EL (cell line): ENCODE results near the gene ERC2.

Experiments
- DNase-seq: peaks from one replicate; pipeline ENCODE4 v3.0.0-alpha.2; 2016

The ERC2 gene

DNA sequence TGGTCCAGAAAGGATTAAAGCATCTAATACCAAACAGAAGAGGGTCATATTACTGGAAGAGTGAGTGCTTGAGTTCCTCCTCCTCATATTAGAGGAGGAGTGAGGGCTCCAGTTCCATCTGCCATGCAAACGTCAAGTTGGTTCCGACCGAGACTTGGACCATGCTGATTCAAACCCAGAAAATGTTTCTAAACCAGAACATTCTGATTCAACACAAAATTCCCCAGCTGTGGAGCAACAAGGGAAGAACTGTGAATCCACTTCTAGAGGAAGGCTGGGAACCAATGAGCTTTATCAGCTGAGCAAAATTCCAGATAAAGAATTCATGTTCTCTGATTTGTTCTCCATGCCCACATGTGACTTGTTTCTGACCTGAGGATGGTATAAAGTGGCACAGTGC lies 845.5 kb downstream of the ERC2 start:
- peak; percentile 19 for DNase-seq

DNA sequence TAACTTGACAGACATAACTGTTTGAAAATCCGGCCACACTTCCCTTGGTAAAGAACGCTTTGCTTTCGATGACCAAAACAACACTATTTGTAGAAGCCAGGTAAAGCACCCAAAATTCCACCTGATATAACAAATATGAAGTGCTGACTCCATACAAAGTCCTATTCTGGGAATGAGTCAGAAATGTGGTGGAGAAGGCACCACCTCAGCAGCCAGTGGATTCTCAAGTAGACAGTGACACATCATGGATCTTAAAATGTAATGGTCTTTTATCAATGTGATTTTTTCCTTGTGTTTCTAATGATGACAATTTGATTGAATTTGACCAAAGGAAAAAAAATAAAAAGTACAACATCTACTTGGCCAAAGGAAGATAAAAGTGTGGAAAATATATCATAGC lies 846.2 kb downstream of the ERC2 start:
- DNase-seq, result peak; percentile 71

DNA sequence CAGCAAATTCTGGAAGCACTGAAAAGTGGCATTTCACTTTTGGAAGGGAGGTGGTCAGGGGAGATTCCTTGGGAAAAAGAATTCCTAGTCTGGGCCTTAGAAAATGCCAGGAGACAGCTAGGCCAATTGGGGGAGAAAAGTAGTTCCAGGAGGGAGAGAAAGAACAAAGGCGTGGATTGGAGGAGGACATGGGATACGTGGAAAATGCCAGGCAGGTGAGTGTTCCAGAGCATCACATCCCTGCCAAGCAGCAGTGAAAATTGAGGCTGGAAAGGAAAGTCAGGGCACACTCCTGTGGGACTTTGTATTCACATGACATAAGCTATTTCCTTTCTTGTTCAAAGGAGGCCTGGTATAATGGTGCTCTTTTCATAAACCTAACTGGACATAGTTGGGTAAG lies 846.6 kb downstream of the ERC2 start:
- no peak for DNase-seq

DNA sequence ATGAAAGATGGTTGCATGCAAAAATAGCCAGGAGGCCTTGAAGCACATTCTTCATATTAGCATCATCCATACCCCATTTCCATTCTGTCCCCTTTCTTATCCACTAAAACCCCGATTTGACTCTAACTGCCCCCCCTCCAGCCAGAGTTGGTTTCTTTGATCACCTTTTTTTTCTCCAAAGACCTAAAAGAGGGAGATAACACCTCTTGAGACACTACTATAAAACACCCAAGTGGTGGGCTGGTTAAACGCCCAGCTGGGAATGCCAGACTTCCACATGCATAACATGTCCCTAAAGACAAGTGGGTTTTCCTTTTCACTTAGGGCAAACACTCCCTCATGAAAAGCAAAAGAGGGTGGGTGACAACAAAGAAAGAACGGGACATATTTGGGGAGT lies 847.2 kb downstream of the ERC2 start:
- DNase-seq, result no peak

DNA sequence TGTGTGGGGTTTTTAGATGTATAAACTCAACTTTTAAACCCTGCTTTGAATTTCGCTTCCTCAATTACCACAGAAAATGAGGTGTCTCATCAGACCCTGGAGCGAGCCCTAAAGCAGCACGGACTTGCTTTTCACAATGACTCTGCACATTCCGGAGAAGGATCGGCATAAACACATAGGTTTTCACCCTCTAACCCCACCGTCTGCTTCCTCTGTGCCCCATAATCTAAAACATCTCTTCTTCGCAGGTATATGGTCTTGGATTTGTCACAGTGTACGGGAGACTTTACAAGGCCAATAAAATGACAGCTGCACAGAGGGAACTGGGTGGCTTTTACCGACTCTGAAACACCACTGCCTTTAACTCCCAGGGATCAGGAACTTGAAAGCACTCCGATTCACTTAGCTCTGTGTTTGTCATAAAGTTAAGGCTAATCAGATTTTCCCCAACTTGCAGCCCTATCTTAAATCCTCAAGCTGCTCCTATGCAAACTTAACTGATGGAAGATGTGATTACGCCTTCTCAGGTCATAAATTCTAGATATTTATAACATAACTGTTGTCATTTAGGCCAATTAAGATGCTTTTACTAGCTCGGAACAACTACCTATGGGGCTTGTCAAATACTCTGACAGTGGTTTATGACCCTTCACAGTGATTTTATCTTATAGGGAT lies 847.8 kb downstream of the ERC2 start:
- DNase-seq, result peak; percentile 89

DNA sequence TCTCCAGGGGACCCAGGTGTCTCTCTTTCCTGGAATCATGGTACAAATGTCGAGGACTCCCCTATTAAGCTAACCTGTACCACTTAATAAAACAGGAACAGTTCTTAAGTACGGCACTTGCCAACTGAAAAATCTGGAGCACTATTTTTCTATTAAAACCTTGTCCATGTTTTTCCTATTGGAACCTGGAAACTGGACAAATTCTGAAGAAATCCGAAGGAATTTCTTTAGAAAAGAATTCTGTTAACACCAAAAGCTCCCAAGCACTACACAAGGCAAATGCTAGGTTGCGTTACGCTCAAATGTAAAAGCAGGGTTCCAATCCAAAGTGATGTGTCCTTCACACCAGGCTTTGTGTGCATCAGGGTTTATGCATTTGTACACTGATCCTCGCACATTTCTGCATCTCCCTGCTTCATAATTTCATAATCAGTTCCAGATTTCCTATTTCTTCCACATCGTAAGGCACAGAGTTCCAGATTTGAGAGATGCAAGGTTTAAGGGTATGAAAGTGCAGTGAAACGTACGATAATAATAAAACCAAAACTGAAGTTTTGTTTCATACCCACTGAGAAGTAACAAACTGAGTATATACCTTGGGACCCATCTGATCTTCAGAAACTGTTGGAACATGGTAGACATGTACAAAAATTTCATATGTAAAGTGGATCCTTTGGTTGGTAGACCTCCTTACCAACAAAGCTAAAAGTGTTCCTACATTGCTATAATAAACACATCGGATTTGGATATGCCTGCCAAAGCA lies 849.0 kb downstream of the ERC2 start:
- DNase-seq, result no peak

DNA sequence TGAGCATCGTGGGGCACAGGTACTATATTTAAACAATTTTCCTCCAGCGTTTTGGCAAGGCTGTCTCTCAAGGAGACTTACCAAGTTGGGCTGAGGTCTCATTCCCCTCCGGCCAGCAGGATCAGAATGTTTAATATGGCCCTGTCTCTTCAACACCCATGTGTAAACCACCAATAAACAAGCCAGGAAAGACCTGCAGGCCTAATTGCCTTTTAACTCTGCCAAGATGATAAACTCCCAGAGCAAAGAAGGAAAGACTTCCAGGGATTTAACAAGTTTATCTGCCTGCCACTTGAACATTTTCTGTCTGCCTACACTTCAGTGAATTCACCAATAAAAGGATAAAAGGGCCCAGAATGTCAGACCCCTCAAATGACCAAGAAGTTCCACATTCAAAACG lies 850.9 kb downstream of the ERC2 start:
- no peak for DNase-seq

DNA sequence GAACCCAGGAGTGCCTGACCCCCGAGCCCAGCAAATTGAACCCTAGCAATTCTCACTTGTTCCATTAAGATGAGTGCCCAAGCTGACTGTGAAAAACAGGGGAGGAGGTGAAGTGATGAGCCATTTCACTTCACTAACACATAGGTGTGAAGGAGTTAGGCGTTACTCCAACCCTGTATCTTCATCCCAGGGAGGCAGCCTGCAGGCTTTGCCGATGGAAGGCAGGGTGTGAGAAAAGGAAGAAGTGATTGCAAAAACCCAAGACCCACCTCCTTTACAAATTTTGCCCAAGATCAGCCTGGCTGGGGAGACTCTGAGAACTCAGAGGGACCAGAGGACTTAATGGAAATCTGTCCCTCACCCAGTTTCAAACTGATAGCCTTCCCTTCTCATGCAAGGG lies 851.5 kb downstream of the ERC2 start:
- DNase-seq, result no peak

DNA sequence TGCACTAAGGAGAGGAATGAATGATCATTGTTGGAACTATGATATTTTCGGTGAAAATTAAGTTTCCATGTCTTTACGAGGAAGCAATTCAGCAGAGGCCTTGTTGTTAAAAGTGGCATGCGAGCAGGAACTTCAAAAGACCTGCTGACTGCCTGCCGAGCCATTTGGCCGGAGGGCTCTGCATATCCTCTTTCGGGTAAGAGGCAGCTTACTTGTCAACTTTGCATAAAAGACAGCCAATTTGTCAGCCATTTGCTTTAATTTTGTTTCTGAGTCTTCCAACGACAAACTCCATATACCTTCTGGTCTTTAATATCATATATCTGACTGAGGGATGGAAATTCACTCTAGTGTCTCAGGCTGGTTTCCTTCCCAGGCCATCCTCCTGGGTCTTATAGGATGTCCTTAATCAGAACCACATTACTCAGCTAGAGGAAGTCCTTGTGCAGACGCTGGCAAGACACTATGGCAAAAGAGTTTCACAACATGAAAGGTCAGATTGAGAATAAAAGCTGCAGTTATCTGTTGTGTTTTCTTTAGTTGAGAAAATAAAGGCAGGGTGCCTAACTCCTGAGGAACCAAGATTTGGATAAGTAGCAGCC lies 852.5 kb downstream of the ERC2 start:
- DNase-seq, result no peak

DNA sequence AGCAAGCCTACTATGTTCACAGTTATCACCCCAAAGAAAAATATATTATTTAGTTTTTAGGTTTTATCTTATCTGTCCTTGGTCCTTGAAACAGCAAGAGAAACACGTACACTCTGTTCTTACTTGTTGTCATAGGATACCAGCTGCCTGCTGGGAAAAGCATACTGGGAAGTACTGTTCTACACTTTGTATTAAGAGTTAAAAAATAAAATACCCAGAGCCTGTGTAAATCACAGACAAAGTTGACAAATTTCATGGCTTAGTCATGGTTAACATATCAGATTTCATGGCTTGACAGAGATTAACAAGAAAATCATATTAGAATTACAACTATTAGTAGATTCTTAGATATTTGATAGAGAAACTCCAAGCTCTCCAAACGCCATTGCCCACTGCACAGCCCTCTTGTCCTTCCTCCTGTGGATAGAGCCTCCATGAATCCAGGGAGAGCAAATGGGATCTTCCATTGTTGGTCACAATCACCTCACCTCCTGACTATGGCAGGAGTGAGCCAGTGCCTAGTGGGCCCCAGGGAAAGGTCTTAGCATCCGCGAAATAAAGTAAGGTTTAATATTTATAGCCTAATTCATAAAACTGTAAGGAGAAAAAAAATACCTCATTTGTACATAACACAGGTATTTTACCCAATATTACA lies 853.1 kb downstream of the ERC2 start:
- no peak for DNase-seq

DNA sequence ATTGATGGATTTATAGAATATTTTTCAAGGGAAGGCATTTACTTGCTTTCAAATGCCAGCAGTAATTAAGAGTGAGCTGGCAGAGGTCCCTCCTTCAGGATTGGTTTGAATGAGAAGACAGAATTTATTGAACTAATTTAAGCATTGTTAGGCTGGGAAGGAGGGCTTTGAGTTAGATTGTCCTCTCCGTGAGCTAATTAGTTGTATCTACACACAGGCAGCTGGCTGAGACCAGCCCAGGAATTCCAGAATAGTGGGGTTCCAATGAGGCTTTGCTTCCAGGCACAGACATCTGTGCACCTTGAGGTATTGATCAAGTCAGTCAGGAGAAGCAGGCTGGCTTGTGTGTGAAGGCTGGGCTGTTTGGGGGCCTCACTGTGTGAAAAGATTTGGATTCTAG lies 857.1 kb downstream of the ERC2 start:
- DNase-seq, result no peak

DNA sequence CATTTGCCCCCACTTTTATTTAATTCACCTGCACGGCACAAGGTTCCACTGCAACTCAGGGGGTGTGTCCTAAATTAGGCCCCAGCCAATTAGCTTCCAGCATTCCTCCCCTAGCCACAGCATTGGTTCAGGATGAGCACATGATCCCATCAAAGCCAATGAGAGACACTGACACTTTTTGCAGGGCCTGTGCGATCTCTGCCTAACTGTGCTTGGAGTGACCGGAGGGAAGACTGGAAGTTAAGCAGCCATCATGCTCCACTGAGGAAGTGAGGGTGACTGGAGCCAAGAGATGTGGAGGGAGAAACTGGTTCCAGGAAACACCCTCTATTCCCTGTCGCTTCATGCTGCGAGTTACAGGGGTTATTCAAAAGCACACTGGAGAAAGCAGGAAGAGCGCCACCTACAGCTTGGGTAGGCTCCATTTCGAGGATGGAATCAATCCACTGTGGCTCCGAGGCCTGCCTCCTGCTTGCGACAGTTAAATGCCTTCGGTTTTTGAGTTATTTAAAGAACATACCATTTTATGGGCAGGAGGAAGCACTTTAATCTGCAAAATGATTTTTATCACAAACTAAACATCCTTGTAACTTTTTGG lies 858.9 kb downstream of the ERC2 start:
- DNase-seq, result no peak

DNA sequence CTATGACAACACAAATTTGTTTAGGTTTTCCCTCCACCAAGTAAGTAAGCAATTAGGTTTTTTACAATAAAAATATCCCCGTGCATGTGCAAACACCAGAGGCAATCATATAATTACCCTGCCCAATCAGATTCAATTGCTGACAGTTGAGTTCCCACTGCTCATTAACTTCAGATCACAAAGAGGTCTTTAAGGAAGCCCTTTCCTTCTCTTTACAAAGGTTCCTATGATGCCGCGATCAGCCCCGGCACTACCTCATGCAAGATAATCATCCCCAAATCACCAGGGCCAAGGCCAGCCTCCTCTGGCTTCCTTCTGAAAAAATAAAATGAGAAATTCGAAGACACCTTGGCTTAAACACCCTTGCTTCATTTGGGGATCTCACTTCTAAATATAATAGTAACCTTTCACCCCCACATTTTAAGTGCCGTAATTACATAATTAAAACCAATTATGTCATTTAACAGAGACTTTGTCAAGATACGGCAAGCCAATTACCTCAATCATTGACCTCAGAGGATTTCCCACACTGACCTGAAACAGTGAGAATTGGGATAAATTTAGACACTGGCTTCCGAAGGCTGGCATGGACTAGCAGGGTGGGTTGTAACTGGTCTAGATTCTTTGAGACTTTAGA lies 859.8 kb downstream of the ERC2 start:
- no peak for DNase-seq

DNA sequence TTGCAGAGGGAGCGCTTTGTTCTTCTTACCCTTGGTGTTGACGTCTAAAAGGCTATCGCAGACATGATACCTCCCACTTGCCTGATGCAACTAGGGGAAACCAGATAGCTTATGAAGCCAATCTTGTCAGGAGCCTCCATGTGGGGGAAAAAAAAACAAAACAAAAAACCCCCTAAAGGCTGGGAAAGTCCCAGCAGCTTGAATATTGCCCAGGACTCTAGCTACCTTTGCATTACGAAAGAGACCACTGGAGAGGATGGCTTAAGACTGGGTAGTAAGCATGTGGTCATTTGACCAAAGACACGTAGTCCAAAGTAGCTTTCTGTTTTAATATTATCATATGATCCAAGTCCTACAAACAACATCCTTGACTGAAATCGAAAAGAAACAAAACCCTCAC lies 860.4 kb downstream of the ERC2 start:
- DNase-seq, result no peak

DNA sequence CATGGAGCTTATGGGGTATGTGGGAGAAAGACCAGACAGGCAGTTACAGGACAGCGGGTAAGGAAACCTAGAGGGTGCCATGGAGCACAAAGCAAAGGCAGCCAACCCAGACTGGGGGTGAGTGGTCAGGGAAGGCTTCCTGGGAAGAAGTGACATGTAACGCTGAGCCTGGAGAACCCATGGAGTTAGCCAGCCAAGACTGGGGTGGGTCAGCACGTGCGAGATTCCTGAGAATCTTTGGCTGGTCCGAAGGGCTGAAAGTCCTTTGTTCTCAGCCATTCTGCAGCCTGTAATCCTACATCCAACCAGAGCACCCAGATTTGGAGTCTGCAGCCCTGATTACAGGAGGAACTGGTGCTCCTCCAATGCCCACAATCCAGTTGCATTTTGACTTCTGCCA lies 861.1 kb downstream of the ERC2 start:
- DNase-seq, result no peak

DNA sequence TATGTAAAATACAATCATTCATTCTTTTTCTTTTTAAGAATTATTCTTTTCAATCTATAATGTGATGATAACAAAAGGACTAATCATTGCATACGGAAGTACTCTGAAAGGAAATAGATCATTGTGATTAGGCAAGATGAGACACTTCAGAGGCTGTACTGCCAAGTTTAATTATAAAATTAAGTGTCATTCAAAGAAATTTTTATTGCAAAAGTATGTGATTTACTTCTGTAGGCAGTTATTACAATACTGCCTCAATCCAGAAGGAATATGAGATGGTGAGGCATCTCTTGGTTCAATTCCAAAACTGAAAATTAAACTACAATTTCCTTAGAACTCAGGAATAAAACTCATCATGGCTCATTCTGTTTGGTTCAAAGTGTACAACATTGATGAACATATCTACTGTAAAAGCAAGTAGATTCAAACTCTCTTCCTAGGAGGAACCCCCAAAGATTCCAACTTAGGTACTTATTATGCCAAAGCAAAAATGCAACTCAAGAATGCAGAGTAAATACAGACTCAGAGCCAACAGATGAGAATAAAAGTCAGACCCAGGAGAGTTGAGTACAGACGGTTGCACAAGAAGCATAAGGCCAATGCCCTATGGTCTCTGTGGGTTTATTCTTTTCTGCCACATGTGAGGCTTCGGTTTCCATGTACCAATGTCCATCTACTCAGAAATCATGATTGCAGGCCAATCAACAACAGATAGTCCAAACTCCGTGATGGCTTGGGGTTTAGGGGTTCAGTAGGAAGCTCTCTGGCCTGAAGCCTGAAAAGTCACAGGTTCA lies 862.6 kb downstream of the ERC2 start:
- no peak for DNase-seq

DNA sequence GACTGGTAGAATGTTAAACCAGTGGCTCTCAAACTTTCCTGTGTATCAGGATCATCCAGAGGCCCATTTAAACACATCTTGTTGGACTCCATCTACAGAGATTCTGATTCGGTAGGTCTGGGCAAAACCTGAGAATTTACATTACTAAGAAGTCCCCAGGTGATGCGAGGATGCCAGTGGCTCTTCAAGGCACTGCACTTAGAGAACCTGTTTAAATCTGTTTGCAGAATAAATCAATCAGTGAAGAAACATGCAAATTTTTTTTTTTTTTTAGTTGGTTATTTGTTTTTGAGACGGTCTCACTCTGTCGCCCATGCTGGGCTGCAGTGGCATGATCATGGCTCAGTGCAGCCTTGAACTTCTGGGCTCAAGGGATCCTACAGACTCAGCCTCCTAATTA lies 863.4 kb downstream of the ERC2 start:
- DNase-seq, result no peak

DNA sequence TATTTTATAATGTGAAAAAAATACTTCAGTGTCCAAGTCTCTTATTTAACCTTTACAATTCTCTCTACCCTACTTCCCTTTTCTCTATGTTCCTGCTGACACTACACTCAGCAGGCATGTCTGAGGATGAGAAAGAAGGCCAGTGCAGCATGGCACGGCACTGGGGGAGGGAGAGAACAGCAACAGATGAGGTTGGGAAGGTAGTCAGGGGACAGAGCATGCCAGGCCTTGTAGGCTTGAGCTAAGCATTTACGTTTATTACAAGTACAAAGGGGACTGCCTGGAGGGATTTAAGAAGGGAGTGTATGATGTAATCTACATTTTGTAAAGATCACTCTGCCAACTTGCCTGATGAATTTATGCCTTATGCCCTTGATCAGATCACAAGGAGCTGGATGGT lies 863.9 kb downstream of the ERC2 start:
- DNase-seq, result no peak

DNA sequence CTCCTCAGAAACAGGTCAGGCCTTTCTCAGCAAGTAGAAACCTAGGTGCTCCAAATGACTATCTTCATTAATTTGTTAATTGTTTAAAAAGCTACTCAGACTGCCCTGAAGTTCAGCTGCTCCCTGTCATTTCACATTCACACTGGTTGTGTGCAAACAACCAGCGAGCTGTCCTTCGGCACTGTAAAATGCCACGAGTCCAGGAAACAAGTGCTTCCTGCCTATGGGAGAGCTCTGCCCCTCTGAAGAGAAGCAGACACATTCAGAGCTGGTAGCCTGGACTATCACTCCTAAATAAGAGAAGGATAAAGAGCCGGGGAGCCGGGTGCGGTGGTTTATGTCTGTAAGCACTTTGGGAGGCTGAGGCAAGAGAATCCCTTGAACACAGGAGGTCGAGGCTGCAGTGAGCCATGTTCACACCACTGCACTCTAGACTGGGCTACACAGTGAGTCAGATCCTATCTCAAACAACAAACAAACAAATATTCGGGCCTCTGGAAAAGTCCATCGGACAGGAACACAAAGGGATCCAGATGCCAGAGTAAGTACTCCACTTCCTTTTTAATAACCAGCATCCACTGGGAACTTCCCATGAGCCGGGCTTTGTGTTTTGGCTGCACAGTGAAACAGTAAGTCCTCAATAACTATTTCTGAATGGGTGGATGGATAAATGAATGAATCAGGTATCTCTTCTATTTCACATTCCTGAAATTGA lies 866.7 kb downstream of the ERC2 start:
- DNase-seq, result no peak

DNA sequence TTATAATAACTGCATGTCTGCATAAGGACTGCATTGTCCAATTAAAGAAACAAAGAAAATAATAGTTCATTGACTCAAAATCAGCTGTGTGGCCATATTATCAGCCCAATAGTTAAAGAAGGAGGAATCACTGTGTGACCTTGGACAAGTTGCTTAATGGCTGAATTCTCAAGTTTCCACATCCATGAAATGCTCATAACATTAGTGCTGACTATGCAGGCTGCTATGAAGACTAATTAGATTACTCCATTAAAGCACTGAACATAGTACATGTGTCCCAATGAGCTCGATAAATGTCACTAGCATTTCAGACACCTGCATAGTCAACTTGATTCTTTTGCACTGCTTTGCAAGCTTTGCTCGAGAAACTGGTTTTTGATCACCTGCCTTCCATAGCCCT lies 870.0 kb downstream of the ERC2 start:
- no peak for DNase-seq

DNA sequence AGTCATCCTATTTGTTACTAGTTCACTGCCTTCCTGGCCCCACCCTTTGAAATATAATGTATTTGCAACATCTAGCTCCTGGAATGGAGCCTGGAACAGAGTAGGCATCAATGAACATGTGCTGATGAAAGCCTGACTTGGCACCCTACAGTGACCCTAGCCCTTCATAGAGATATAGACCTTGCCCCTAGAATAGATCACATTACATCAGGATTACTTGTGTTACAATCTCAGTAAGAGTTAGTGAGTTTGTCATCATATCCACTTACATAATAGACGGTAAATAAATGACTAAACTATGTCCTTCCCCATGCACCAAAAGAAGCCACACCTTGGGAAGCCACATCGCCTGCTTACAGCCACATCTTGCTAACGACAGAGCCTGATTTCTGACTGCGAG lies 870.6 kb downstream of the ERC2 start:
- DNase-seq, result no peak
